ENCODE data around the gene ISY1.
"Not testable (repeated sequence)": the region's sequence is repeated elsewhere in the genome, so short reads cannot be mapped to it uniquely, and the experiment has no call there.

The ISY1 gene

DNA sequence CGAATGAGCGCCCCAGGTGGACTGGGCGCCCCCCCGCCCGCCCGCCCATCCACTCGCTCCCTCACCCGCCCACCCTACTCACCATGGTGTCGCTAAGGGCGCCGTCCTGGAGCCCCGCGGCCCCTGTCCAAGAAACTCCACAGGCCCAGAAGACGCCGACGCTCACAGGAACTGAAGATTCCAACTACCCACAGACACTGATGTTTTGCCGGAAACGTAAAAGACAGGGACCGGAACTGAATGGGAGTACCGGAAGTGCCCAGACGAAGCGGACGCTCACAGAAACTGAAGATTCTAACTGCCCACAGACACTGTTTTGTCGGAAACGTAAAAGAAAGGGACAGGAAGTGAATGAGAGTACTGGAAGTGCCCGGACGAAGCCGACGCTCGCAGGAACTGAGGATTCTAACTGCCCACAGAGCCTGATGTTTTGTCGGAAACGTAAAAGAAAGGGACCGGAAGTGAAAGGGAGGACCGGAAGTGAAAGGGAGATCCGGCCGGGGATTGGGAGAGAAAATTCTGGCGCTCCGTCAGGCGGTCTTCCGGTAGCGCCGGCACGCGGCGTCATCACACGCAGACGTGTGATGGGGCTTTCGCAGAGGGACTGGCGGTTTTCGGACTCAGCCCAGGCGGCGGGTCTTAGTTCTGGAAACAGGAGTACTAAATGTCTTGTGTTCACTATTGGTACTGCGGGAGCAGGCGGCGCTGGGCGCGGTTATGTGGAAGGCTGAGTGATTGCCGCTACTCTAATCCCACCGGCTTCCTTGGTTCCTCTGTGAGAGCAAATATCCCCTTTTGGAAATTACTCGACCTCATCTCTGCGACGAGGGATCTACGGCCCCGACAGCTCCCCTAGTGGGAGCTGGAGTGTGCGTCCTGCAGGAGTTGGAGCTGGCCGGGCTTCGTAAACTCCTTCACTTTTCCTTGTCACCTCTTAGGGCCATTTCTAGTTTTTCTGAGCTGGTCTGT lies at the start of gene ISY1:
Gene ISY1 (minus strand): TSS at position 173 of the 969 bp plus-strand sequence. CDS start 88 bp downstream, at position 85.
- H3K9ac ChIP-seq (ENCODE audit: low read depth, low read length), result peak within 1 kb of the TSS; percentile 99
- H3K4me1 ChIP-seq (ENCODE audit: insufficient read depth, low read length), result peaks cover 5% of the 10 kb centered on the region; the same call in 1 of the 2 replicates
- H3K9me3 ChIP-seq (ENCODE audit: control insufficient read depth, insufficient read depth, low read length), result no peaks in the 10 kb centered on the region
- H3K36me3 ChIP-seq (ENCODE audit: insufficient read depth, low read length), result no peaks in the 10 kb centered on the region

DNA sequence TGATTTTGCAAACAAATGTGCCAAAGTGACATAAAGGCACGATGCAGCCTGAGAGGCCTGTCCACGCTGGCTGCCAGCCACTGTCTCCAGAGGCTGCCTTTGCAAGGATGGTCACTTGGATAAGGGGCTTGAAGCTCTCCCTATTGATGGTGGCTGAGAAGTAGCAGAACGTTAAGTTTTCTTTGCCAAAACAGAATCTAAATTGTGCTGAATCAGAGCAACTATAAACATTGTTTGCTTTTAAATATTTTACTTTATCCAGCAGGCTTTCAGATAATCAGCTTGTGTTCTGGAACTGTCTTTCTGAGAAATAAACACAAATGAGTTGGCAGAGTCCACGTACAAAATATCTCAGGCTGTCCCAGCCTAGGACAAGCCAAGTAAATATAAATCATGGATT lies 46.6 kb upstream of the ISY1 start:
- no peaks in the 10 kb centered on the region; the same call in 1 of the 2 replicates for H3K4me1 ChIP-seq (ENCODE audit: insufficient read depth, low read length)
- no peak overlapping the region for H3K9ac ChIP-seq (ENCODE audit: low read depth, low read length)
- no peaks in the 10 kb centered on the region for H3K9me3 ChIP-seq (ENCODE audit: control insufficient read depth, insufficient read depth, low read length)
- H3K36me3 ChIP-seq (ENCODE audit: insufficient read depth, low read length), result no peaks in the 10 kb centered on the region

DNA sequence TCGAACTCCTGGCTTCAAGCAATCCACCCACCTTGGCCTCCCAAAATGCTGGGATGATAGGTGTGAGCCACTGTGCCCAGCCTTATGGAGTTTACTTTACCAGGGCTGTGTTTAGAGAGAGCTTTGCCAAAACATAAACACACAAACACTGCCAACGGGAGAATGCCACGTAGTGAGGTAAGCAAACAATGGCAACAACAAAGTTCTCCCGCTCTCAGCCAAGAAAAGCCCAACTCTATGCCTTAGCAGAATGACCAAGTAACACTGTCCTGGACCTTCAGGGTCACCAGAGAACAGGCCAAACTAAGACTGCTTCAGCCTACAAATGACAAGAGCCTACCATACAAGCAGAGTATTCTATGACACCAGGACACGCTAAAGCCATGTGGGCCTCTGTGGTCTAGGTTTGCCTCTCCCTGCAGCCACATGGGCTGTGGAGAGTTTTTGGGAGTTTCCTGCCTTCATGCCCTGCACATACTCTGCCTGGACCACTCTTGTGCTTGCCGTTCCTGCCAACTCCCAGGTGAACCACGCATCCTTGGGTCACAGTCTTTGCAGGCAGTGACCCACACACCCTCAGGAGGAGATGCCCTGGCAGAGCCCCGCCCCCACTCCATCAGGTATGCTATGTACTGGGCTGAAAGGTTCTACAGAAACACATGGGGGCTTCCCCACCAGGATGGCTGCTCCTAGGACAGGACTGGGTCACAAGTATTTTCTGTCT lies 44.4 kb upstream of the ISY1 start:
- H3K9me3 ChIP-seq (ENCODE audit: control insufficient read depth, insufficient read depth, low read length), result no peaks in the 10 kb centered on the region
- no peaks in the 10 kb centered on the region for H3K4me1 ChIP-seq (ENCODE audit: insufficient read depth, low read length)
- no peaks in the 10 kb centered on the region for H3K36me3 ChIP-seq (ENCODE audit: insufficient read depth, low read length)
- H3K9ac ChIP-seq (ENCODE audit: low read depth, low read length), result no peak overlapping the region

DNA sequence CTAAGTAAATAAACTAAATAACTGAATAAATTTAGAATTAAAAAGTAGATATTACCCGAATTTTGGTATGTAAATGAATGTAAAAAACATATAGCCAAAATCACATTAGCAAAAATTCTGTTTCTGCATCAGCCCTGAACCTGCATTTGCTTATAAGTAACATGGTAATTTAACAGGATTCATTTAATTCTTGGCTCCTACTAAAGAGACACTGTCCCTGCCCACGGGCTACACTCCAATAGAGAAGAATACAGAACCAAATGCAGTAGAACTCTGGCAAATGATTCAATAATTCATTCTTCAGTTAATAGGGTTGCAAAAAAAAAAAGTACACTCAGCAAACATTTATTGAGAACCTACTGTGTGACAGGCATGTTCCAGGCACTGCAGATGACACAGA lies 43.6 kb upstream of the ISY1 start:
- Histone ChIP-seq H3K9me3 (ENCODE audit: control insufficient read depth, insufficient read depth, low read length) (no peaks in the 10 kb centered on the region), H3K4me1 (ENCODE audit: insufficient read depth, low read length) (no peaks in the 10 kb centered on the region), H3K9ac (ENCODE audit: low read depth, low read length) (no peak overlapping the region), H3K36me3 (ENCODE audit: insufficient read depth, low read length) (no peaks in the 10 kb centered on the region)

DNA sequence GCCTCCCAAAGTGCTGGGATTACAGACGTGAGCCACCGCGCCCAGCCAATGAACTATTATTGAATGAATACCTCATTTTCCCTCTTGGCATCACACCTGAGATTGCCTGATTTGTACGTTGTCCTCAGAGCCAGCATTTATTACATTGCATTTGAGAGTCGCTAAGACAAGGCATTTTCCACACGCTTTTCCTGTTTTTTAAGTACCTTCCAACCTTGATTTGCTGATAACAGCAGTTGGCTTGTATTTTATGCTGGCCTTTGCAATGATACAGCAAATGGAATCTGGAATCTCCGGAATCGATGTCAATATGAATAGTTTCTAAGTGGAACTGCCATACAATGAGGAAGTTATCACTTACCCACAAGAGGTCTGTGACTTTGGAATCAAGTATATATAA lies 38.5 kb upstream of the ISY1 start:
- Histone ChIP-seq H3K9ac (ENCODE audit: low read depth, low read length) (no peak overlapping the region), H3K4me1 (ENCODE audit: insufficient read depth, low read length) (peaks cover 8% of the 10 kb centered on the region; the same call in 1 of the 2 replicates), H3K9me3 (ENCODE audit: control insufficient read depth, insufficient read depth, low read length) (no peaks in the 10 kb centered on the region), H3K36me3 (ENCODE audit: insufficient read depth, low read length) (no peaks in the 10 kb centered on the region)

DNA sequence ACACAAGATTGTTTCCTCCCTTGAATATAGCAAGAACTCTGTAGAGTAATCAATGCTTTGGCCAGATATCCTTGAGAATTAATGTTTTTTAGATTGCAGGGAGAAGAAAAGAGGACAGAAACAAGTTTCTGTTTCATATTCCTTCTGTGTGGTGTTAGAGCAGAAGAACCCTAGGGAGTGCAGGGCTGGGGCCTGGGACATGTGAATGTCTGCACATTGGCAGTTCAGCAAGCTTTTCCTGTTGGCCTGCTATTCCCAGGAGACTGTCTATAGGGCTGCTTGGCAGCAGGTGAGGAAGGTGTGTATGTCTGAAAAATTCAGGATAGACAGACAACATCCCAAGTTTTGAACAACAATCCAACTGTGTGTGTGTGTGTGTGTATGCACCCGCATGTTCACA lies 36.5 kb upstream of the ISY1 start:
- no peaks in the 10 kb centered on the region for H3K36me3 ChIP-seq (ENCODE audit: insufficient read depth, low read length)
- peaks cover 8% of the 10 kb centered on the region; the same call in 1 of the 2 replicates for H3K4me1 ChIP-seq (ENCODE audit: insufficient read depth, low read length)
- no peaks in the 10 kb centered on the region for H3K9me3 ChIP-seq (ENCODE audit: control insufficient read depth, insufficient read depth, low read length)
- no peak overlapping the region for H3K9ac ChIP-seq (ENCODE audit: low read depth, low read length)

DNA sequence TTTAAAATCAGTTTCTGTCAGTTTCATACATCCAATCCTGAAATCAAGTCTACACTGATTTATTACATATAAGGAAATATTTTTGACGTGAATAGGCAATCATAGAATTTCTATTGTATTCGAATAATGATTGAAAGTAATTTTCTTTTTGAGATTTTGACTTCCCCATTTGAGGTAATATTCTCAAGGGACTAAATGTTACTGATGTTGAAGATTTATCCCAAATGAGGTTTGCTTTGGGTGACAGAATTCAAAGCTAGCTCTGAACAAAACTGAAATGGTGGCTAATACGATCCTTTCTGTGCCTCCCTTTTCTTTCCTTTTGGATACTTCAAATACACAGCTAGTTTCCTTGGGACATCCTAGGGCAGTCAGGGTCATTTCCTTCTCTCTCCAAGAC lies 35.7 kb upstream of the ISY1 start:
- Histone ChIP-seq H3K4me1 (ENCODE audit: insufficient read depth, low read length) (peaks cover 8% of the 10 kb centered on the region; the same call in 1 of the 2 replicates), H3K9ac (ENCODE audit: low read depth, low read length) (no peak overlapping the region), H3K36me3 (ENCODE audit: insufficient read depth, low read length) (no peaks in the 10 kb centered on the region)

DNA sequence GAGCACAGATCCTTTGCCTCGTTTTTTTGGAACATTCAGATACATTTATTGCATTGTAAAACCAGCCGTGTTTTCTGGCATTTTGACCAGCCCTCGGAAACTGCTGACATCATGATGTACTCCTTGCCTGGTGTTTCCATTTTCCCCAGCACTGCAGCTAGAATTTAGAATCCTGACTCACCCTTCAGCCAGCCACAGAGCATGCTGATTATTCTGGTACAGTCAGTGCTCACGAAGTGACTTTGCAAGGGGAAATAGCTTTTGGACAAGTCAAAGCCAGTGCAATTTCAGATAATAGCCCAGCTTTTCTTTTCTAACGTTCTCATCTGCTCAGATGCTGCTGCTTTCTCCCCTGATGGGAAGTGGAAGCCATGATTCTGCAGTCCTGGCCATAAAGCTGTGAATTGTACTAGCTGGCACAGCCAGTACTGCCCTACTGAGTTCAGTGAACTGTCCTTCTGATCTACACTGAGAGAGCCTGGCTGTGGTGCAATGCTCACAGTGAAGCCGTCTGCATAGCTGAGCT lies 34.9 kb upstream of the ISY1 start:
- H3K9me3 ChIP-seq (ENCODE audit: control insufficient read depth, insufficient read depth, low read length), result no peaks in the 10 kb centered on the region
- H3K4me1 ChIP-seq (ENCODE audit: insufficient read depth, low read length), result peaks cover 8% of the 10 kb centered on the region; the same call in 1 of the 2 replicates
- no peaks in the 10 kb centered on the region for H3K36me3 ChIP-seq (ENCODE audit: insufficient read depth, low read length)
- H3K9ac ChIP-seq (ENCODE audit: low read depth, low read length), result no peak overlapping the region

More for the DNA sequence above, 35.7 kb upstream of the ISY1 start:
- H3K9me3 ChIP-seq (ENCODE audit: control insufficient read depth, insufficient read depth, low read length), result no peaks in the 10 kb centered on the region

DNA sequence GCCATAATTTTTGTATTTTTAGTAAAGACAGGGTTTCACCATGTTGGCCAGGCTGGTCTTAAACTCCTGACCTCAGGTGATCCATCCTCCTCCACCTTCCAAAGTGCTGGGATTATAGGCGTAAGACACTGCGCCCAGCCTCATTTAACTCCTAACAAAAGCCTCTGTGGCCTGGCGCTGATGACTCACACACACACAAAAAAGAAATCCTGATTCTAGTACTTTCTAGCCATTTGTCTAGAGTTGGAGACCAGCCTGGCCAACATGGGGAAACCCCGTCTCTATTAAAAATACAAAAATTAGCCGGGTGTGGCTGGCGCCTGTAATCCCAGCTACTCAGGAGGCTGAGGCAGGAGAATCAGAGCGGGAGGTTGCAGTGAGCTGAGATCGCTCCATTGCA lies 28.9 kb upstream of the ISY1 start:
- H3K4me1 ChIP-seq (ENCODE audit: insufficient read depth, low read length); H3K9me3 ChIP-seq (ENCODE audit: control insufficient read depth, insufficient read depth, low read length); H3K9ac ChIP-seq (ENCODE audit: low read depth, low read length); H3K36me3 ChIP-seq (ENCODE audit: insufficient read depth, low read length): not testable (repeated sequence)

DNA sequence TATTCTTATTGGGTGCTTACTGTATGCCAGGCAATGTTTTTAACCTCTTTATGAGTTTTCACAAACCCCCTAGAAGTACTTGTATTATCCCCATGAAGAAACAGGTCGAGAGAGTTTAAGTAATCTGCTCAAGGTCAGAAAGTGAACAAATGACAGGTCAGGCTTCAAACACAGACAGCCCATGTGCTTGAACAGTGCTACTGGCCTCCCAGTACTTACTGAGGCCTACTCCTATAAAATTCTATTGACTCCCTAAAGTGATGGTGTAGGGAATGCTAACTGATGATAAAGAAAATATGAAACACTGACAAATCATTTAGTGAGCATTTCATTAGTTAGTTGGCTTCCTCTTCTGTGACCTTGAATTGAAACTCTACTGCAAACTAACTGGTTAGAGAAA lies 27.0 kb upstream of the ISY1 start:
- H3K36me3 ChIP-seq (ENCODE audit: insufficient read depth, low read length), result no peaks in the 10 kb centered on the region
- no peaks in the 10 kb centered on the region for H3K4me1 ChIP-seq (ENCODE audit: insufficient read depth, low read length)
- H3K9me3 ChIP-seq (ENCODE audit: control insufficient read depth, insufficient read depth, low read length), result no peaks in the 10 kb centered on the region
- no peak overlapping the region for H3K9ac ChIP-seq (ENCODE audit: low read depth, low read length)

DNA sequence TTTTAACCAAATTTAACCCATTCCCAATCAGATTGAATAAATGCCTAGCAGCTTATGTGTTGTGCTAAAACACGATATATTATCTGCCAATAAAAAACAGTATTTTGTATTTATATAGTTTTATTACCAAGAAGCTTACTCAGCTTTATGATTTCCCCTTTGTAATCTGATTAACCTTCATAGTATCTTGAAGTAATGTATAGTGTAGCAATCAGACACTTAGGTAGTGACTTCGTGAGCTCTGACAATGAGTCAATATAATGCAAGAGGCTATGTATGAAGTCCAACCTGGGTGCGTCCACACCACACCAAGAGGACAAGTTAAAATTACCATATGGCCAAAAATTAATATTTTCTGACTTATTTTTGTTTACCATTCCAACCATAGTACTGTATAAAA lies 24.9 kb upstream of the ISY1 start:
- Histone ChIP-seq H3K9ac (ENCODE audit: low read depth, low read length) (no peak overlapping the region), H3K9me3 (ENCODE audit: control insufficient read depth, insufficient read depth, low read length) (no peaks in the 10 kb centered on the region), H3K36me3 (ENCODE audit: insufficient read depth, low read length) (no peaks in the 10 kb centered on the region), H3K4me1 (ENCODE audit: insufficient read depth, low read length) (no peaks in the 10 kb centered on the region; the same call in 1 of the 2 replicates)

DNA sequence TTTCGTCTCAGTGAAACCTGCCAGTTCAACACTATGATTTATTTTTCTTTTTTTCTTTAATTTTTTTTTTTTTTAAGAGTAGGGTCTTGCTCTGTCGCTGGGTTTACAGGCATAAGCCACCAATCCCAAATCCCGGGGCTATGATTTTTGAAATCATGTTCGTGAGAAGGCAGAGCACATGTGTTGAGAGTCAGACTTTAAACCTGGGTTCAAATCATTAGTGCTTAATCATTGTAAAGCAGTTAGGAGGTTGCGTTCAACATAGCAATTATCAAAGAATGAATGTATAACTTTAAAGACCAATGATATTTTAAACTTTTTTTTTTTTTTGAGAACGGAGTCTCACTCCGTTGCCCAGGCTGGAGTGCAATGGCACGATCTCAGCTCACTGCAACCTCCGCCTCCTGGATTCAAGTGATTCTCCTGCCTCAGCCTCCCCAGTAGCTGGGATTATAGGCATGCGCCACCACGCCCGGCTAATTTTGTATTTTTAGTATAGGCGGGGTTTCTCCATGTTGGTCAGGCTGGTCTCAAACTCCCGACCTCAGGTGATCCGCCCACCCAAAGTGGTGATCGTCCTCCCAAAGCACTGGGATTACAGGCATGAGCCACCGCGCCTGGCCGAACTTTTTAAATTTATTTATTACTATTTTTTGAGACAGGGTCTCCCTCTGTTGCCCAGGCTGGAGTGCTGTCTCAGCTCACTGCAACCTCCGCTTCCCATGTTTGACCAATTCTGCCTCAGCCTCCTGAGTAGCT lies 24.1 kb upstream of the ISY1 start:
- not testable (repeated sequence) for H3K9me3 ChIP-seq (ENCODE audit: control insufficient read depth, insufficient read depth, low read length); H3K36me3 ChIP-seq (ENCODE audit: insufficient read depth, low read length); H3K4me1 ChIP-seq (ENCODE audit: insufficient read depth, low read length)
- peak overlapping the region; percentile 91; the same call in 1 of the 2 replicates for H3K9ac ChIP-seq (ENCODE audit: low read depth, low read length)

DNA sequence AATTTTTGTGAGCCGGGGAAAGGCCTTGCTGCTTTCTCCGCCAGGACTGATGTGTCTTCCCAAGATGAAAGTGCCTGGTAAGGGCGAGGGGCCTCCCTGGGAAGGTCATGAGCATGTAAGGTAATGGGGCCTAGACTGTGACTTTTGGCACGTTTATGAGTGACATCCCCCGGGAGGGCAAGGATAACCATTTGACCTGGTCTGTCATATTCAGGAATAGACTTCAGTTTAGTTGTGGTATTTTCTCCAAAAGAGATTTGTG lies 23.5 kb upstream of the ISY1 start:
- peak overlapping the region; percentile 91 for H3K9ac ChIP-seq (ENCODE audit: low read depth, low read length)
- peaks cover 2% of the 10 kb centered on the region; the same call in 1 of the 2 replicates for H3K36me3 ChIP-seq (ENCODE audit: insufficient read depth, low read length)
- H3K9me3 ChIP-seq (ENCODE audit: control insufficient read depth, insufficient read depth, low read length), result no peaks in the 10 kb centered on the region
- peaks cover 12% of the 10 kb centered on the region; the same call in 1 of the 2 replicates for H3K4me1 ChIP-seq (ENCODE audit: insufficient read depth, low read length)

Data from ES-I3 (cell line).